Measurements from ENCODE around the gene FMOD. TPM values are rescaled to one million over a fixed set of nuclear protein-coding genes. Genes with fewer than 3 reads are reported as not detected.

FMOD gene
- total RNA-seq, 2 donors from 2014 or later: 190 to 438 TPM

- no peaks in the 10 kb centered on the region for H3K4me1 ChIP-seq (ENCODE audit: control insufficient read depth in 1 of 2, low read depth in 2 of 2)
- no peak overlapping the region for H3K27ac ChIP-seq
- no peaks in the 10 kb centered on the region for H3K36me3 ChIP-seq
- H3K27me3 ChIP-seq (replicated peaks; ENCODE audit: insufficient read depth): no peaks in the 10 kb centered on the region
- no peak for TF ChIP-seq CTCF (IDR thresholded peaks at IDR 0.05)
- no peak overlapping the region for H3K4me3 ChIP-seq
- ATAC-seq (ENCODE audit: insufficient number of reproducible peaks, low FRiP score, low read depth): no peak
- H3K9me3 ChIP-seq: no peaks in the 10 kb centered on the region
- no peak for DNase-seq (ENCODE audit: low spot score)
Observed at GRCh38 chr1:203361945-203362719, 11.2 kb upstream of the FMOD start.

GRCh38 chr1:203360547-203361185, 9.7 kb upstream of the FMOD start:
- H3K9me3 ChIP-seq: no peaks in the 10 kb centered on the region
- DNase-seq (ENCODE audit: low spot score): no peak
- no peaks in the 10 kb centered on the region for H3K27me3 ChIP-seq (replicated peaks; ENCODE audit: insufficient read depth)
- H3K27ac ChIP-seq: no peak overlapping the region
- no peak overlapping the region for H3K4me3 ChIP-seq
- TF ChIP-seq CTCF (IDR thresholded peaks at IDR 0.05): no peak
- no peaks in the 10 kb centered on the region for H3K36me3 ChIP-seq
- no peak for ATAC-seq (ENCODE audit: insufficient number of reproducible peaks, low FRiP score, low read depth)
- no peaks in the 10 kb centered on the region for H3K4me1 ChIP-seq (ENCODE audit: control insufficient read depth in 1 of 2, low read depth in 2 of 2)

- Histone ChIP-seq H3K36me3 (no peaks in the 10 kb centered on the region), H3K4me1 (ENCODE audit: control insufficient read depth in 1 of 2, low read depth in 2 of 2) (no peaks in the 10 kb centered on the region), H3K4me3 (no peak overlapping the region), H3K27me3 (replicated peaks; ENCODE audit: insufficient read depth) (no peaks in the 10 kb centered on the region), H3K27ac (no peak overlapping the region), H3K9me3 (no peaks in the 10 kb centered on the region)
- DNase-seq (ENCODE audit: low spot score): no peak
- no peak for ATAC-seq (ENCODE audit: insufficient number of reproducible peaks, low FRiP score, low read depth)
- TF ChIP-seq CTCF (IDR thresholded peaks at IDR 0.05): no peak
Observed at GRCh38 chr1:203359010-203359571, 8.2 kb upstream of the FMOD start.

GRCh38 chr1:203354246-203354645, 3.3 kb upstream of the FMOD start:
- H3K9me3 ChIP-seq: no peaks in the 10 kb centered on the region
- no peak overlapping the region for H3K27ac ChIP-seq
- TF ChIP-seq CTCF (IDR thresholded peaks at IDR 0.05): no peak
- DNase-seq (ENCODE audit: low spot score): no peak
- H3K4me3 ChIP-seq: no peak overlapping the region
- H3K4me1 ChIP-seq (ENCODE audit: control insufficient read depth in 1 of 2, low read depth in 2 of 2): peaks cover under 1 to 24% of the 10 kb centered on the region in 2 donors
- ATAC-seq (ENCODE audit: insufficient number of reproducible peaks, low FRiP score, low read depth): no peak
- H3K36me3 ChIP-seq: no peaks in the 10 kb centered on the region
- H3K27me3 ChIP-seq (replicated peaks; ENCODE audit: insufficient read depth): no peaks in the 10 kb centered on the region

GRCh38 chr1:203353486-203353885, 2.6 kb upstream of the FMOD start:
- no peak overlapping the region for H3K4me3 ChIP-seq
- H3K36me3 ChIP-seq: no peaks in the 10 kb centered on the region
- no peaks in the 10 kb centered on the region for H3K27me3 ChIP-seq (replicated peaks; ENCODE audit: insufficient read depth)
- H3K27ac ChIP-seq: no peak overlapping the region
- no peaks in the 10 kb centered on the region for H3K9me3 ChIP-seq
- peaks cover 7 to 32% of the 10 kb centered on the region in 2 donors for H3K4me1 ChIP-seq (ENCODE audit: control insufficient read depth in 1 of 2, low read depth in 2 of 2)
- no peak for TF ChIP-seq CTCF (IDR thresholded peaks at IDR 0.05)
- DNase-seq (ENCODE audit: low spot score) (no peak), ATAC-seq (ENCODE audit: insufficient number of reproducible peaks, low FRiP score, low read depth) (no peak)
